Stimulated activated CD8-positive, alpha-beta memory T cell treated with anti-CD3 and anti-CD28 coated beads, Interleukin-12 subunit alpha, Interleukin-12 subunit beta, amount 100 ng/mL, for 1 hour (primary cell): ENCODE measurements around the gene NLRP14.

Source experiments
- DNase-seq: peaks from one replicate; pipeline ENCODE4 v3.0.0-alpha.2; 2020; ENCODE audit warnings: low read depth

Gene NLRP14

GRCh38 chr11:7057641-7058040, 37.4 kb downstream of the NLRP14 start:
- no peak for DNase-seq

GRCh38 chr11:7060868-7061267, 40.6 kb downstream of the NLRP14 start:
- DNase-seq, result no peak

GRCh38 chr11:7062534-7062933, 42.3 kb downstream of the NLRP14 start:
- no peak for DNase-seq

- no peak for DNase-seq
Measured at GRCh38 chr11:7072401-7073028, 52.2 kb downstream of the NLRP14 start.

- DNase-seq, result no peak
Measured at GRCh38 chr11:7077101-7077500, 56.8 kb downstream of the NLRP14 start.

GRCh38 chr11:7079545-7080135, 59.4 kb downstream of the NLRP14 start:
- DNase-seq, result no peak

GRCh38 chr11:7080900-7081299, 60.6 kb downstream of the NLRP14 start:
- DNase-seq, result no peak

- no peak for DNase-seq
Measured at GRCh38 chr11:7081441-7081840, 61.2 kb downstream of the NLRP14 start.

GRCh38 chr11:7088921-7089320, 68.6 kb downstream of the NLRP14 start, which contains the start of gene RBMXL2:
Gene RBMXL2, plus strand, starts transcription at chr11:7088998. Its CDS starts 123 bp downstream, at chr11:7089121.
- DNase-seq, result no peak

- DNase-seq, result no peak
Measured at GRCh38 chr11:7089328-7090251, 69.3 kb downstream of the NLRP14 start.

- no peak for DNase-seq
Measured at GRCh38 chr11:7098235-7098832, 78.1 kb downstream of the NLRP14 start.

- no peak for DNase-seq
Measured at GRCh38 chr11:7115780-7116179, 95.5 kb downstream of the NLRP14 start.

- no peak for DNase-seq
Measured at GRCh38 chr11:7116370-7116769, 96.1 kb downstream of the NLRP14 start.
